ENCODE measurements around the gene FOXN3.

GRCh38 chr14:89386212-89386886, 30.7 kb downstream of the FOXN3 start:
- no peak for TF ChIP-seq EZH2 (IDR thresholded peaks at IDR 0.05; ENCODE audit: insufficient read depth, low read length)
- no peak for TF ChIP-seq CTCF (IDR thresholded peaks at IDR 0.05; ENCODE audit: insufficient read depth, low read depth, low read length)

Measured in astrocyte (in vitro differentiated cells and primary cell).